T-helper 1 cell treated with Interleukin-12 subunit alpha and Interleukin-12 subunit beta and Interleukin-4 antibody, amounts not matched to agents 30 μg/mL and 1 μg/mL, for 36 hours (primary cell): ENCODE results near the gene TENM4.
"Not testable (repeated sequence)": the region's sequence is repeated elsewhere in the genome, so short reads cannot be mapped to it uniquely, and the experiment has no call there.

Experiments used
- H3K27ac Mint-ChIP-seq: one replicate; pipeline ENCODE4 v1.8.0; 2021; ENCODE audit warnings: mild to moderate bottlenecking, mixed read lengths
- H3K27me3 Mint-ChIP-seq: one replicate; pipeline ENCODE4 v1.8.0; 2021; ENCODE audit warnings: low read depth, mixed read lengths
- H3K36me3 Mint-ChIP-seq: one replicate; pipeline ENCODE4 v1.8.0; 2021; ENCODE audit warnings: low read depth, mixed read lengths
- H3K4me1 Mint-ChIP-seq: one replicate; pipeline ENCODE4 v1.8.0; 2021; ENCODE audit warnings: low read depth, mixed read lengths
- H3K4me3 Mint-ChIP-seq: one replicate; pipeline ENCODE4 v1.8.0; 2021; ENCODE audit warnings: mild to moderate bottlenecking, moderate library complexity, mixed read lengths
- H3K9me3 Mint-ChIP-seq: one replicate; pipeline ENCODE4 v1.8.0; 2021; ENCODE audit warnings: mixed read lengths

The TENM4 gene

GRCh38 chr11:78981153-78981552, 459.7 kb downstream of the TENM4 start:
- H3K27ac Mint-ChIP-seq = no peak overlapping the region
- H3K27me3 Mint-ChIP-seq = no peaks in the 10 kb centered on the region
- no peak overlapping the region for H3K4me3 Mint-ChIP-seq
- H3K9me3 Mint-ChIP-seq = peaks cover 3% of the 10 kb centered on the region
- H3K36me3 Mint-ChIP-seq = no peaks in the 10 kb centered on the region
- no peaks in the 10 kb centered on the region for H3K4me1 Mint-ChIP-seq

DNA sequence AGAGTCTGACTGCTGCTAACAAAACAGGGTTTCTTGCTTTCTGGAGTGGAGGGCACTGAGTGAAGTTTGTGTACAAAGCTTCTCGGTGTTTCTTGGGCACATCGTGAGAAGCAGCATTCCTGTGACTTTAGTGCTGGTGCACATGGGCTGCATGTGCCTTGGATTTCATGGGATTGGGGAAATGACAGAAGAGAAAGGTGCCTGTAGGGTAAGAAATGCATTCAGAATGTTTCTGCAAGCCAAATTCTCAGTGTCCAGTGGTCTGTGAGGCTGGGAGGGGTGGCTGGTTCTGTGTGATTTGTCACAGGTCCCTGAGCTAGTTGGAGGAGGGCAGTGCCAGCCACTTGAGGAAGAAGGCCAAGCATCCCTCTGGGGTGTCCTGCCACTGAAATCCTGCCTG, 462.0 kb downstream of the TENM4 start:
- H3K36me3 Mint-ChIP-seq = no peaks in the 10 kb centered on the region
- H3K27me3 Mint-ChIP-seq = no peaks in the 10 kb centered on the region
- H3K9me3 Mint-ChIP-seq = peaks cover 3% of the 10 kb centered on the region
- H3K4me1 Mint-ChIP-seq = no peaks in the 10 kb centered on the region
- H3K4me3 Mint-ChIP-seq = no peak overlapping the region
- H3K27ac Mint-ChIP-seq = no peak overlapping the region

GRCh38 chr11:78977848-78978247, 463.0 kb downstream of the TENM4 start:
- H3K4me3 Mint-ChIP-seq, H3K9me3 Mint-ChIP-seq, H3K27me3 Mint-ChIP-seq, H3K36me3 Mint-ChIP-seq, H3K4me1 Mint-ChIP-seq, H3K27ac Mint-ChIP-seq: not testable (repeated sequence)

- H3K4me3 Mint-ChIP-seq = no peak overlapping the region
Measured at GRCh38 chr11:78977009-78977408, 463.8 kb downstream of the TENM4 start.

GRCh38 chr11:78975081-78975480, 465.7 kb downstream of the TENM4 start:
- no peak overlapping the region for H3K4me3 Mint-ChIP-seq
- H3K9me3 Mint-ChIP-seq = peaks cover 3% of the 10 kb centered on the region
- H3K27me3 Mint-ChIP-seq = no peaks in the 10 kb centered on the region
- H3K36me3 Mint-ChIP-seq = no peaks in the 10 kb centered on the region
- no peaks in the 10 kb centered on the region for H3K4me1 Mint-ChIP-seq
- H3K27ac Mint-ChIP-seq = no peak overlapping the region

More at GRCh38 chr11:78977009-78977408, 463.8 kb downstream of the TENM4 start:
- no peaks in the 10 kb centered on the region for H3K4me1 Mint-ChIP-seq
- no peaks in the 10 kb centered on the region for H3K27me3 Mint-ChIP-seq
- no peaks in the 10 kb centered on the region for H3K36me3 Mint-ChIP-seq
- H3K27ac Mint-ChIP-seq = no peak overlapping the region
- peaks cover 3% of the 10 kb centered on the region for H3K9me3 Mint-ChIP-seq

DNA sequence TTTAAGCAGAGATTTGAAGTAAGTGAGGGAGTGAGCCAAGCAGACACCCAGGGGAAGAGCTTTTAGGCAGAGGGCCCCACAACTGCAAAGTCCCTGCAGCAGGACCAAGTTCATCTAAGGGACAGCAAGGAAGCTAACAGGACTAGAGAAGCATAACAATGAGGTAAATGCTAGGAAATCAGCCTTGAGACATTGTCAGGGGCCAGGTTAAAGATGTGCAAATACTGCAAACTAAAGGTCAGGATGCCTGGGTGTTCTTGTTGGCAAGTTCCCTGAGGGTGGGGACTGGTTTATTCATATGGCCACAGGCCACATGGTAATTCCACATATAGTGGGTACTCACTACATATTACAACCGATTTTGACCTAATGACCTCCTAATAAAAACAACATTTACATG, 467.0 kb downstream of the TENM4 start:
- Mint-ChIP-seq H3K4me3 (no peak overlapping the region), H3K9me3 (peaks cover 3% of the 10 kb centered on the region), H3K27ac (no peak overlapping the region), H3K36me3 (no peaks in the 10 kb centered on the region), H3K27me3 (no peaks in the 10 kb centered on the region), H3K4me1 (no peaks in the 10 kb centered on the region)

DNA sequence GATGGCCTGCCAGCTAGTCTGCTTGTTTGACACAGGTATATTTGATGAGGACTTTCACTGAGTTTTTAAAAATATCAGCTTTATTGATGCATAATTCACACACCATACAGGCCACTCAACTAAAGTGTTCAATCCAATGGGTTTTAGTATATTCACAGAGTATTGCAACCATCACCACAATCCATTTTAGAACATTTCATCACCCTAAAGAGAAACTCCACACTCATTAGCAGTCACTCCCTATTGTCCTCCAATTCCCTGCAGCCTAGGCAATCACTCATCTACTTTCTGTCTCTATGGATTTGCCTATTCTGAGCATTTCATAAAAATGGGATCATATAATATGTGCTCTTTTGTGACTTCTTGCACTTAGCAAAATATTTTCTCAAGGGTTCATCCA, 468.2 kb downstream of the TENM4 start:
- peaks cover 1% of the 10 kb centered on the region for H3K27me3 Mint-ChIP-seq

GRCh38 chr11:78972177-78972576, 468.7 kb downstream of the TENM4 start:
- Mint-ChIP-seq H3K9me3 (no peaks in the 10 kb centered on the region), H3K27ac (no peak overlapping the region), H3K4me3 (no peak overlapping the region), H3K36me3 (no peaks in the 10 kb centered on the region), H3K4me1 (no peaks in the 10 kb centered on the region), H3K27me3 (peaks cover 5% of the 10 kb centered on the region)

More for the DNA sequence above, 468.2 kb downstream of the TENM4 start:
- no peaks in the 10 kb centered on the region for H3K36me3 Mint-ChIP-seq
- no peak overlapping the region for H3K4me3 Mint-ChIP-seq
- H3K4me1 Mint-ChIP-seq = no peaks in the 10 kb centered on the region
- H3K27ac Mint-ChIP-seq = no peak overlapping the region
- H3K9me3 Mint-ChIP-seq = peaks cover 3% of the 10 kb centered on the region

- Mint-ChIP-seq H3K9me3 (no peaks in the 10 kb centered on the region), H3K36me3 (no peaks in the 10 kb centered on the region), H3K4me3 (no peak overlapping the region), H3K27ac (no peak overlapping the region), H3K4me1 (no peaks in the 10 kb centered on the region), H3K27me3 (peaks cover 23% of the 10 kb centered on the region)
Measured at GRCh38 chr11:78967811-78968210, 473.0 kb downstream of the TENM4 start.

- Mint-ChIP-seq H3K4me3 (no peak overlapping the region), H3K36me3 (no peaks in the 10 kb centered on the region), H3K4me1 (no peaks in the 10 kb centered on the region), H3K27ac (no peak overlapping the region), H3K9me3 (no peaks in the 10 kb centered on the region), H3K27me3 (peaks cover 42% of the 10 kb centered on the region)
Measured at GRCh38 chr11:78965432-78965831, 475.4 kb downstream of the TENM4 start.

DNA sequence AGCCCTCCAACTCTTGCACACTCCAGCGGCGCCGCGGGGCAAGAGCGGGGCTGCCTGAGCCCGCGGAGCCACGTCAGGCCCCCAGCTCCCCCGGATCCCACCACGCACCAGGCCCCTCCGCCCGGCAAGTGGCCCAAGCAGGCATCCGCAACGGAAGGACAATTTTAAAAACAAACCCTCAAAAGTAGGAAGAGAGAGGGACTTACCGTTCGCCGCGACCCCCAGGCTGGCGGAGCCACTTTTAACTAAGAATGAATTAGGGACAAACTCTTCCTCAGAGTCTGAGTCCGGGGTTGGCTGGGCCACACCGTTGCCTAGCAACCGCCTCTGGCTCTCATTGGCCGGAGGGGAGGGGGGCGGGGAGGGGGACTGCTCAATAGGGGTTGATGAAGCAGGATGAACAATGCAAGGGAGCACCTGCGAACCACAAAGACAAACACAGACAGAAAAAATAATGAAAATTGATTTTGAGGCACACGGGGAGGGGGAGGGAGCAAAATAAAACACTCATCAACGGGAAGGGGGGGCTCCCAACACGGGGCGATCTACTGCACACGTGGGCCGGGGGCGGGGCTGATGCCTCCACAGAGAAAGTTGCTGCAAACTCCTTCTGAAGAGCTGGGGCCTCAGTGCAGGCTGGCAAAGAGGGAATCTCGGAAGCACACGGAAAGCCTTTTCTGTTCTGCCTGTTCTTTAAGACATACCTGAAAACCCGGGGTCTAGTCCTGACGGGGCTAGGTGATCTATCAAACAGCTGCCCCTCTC, 478.7 kb downstream of the TENM4 start:
- H3K27me3 Mint-ChIP-seq = peaks cover 36% of the 10 kb centered on the region
- H3K27ac Mint-ChIP-seq = no peak overlapping the region
- H3K36me3 Mint-ChIP-seq = no peaks in the 10 kb centered on the region
- H3K4me1 Mint-ChIP-seq = no peaks in the 10 kb centered on the region
- H3K4me3 Mint-ChIP-seq = no peak overlapping the region
- H3K9me3 Mint-ChIP-seq = no peaks in the 10 kb centered on the region

GRCh38 chr11:78961247-78961646, 479.6 kb downstream of the TENM4 start:
- H3K27ac Mint-ChIP-seq = no peak overlapping the region
- no peak overlapping the region for H3K4me3 Mint-ChIP-seq
- no peaks in the 10 kb centered on the region for H3K9me3 Mint-ChIP-seq
- no peaks in the 10 kb centered on the region for H3K4me1 Mint-ChIP-seq
- no peaks in the 10 kb centered on the region for H3K36me3 Mint-ChIP-seq
- H3K27me3 Mint-ChIP-seq = peaks cover 33% of the 10 kb centered on the region

- no peaks in the 10 kb centered on the region for H3K4me1 Mint-ChIP-seq
- no peaks in the 10 kb centered on the region for H3K9me3 Mint-ChIP-seq
- H3K27me3 Mint-ChIP-seq = peaks cover 29% of the 10 kb centered on the region
- no peak overlapping the region for H3K4me3 Mint-ChIP-seq
- no peaks in the 10 kb centered on the region for H3K36me3 Mint-ChIP-seq
- H3K27ac Mint-ChIP-seq = no peak overlapping the region
Measured at GRCh38 chr11:78958444-78958843, 482.4 kb downstream of the TENM4 start.

GRCh38 chr11:78957476-78958245, 483.2 kb downstream of the TENM4 start:
- Mint-ChIP-seq H3K4me3 (no peak overlapping the region), H3K9me3 (no peaks in the 10 kb centered on the region)

GRCh38 chr11:78954696-78955095, 486.1 kb downstream of the TENM4 start:
- no peaks in the 10 kb centered on the region for H3K4me1 Mint-ChIP-seq
- peaks cover 5% of the 10 kb centered on the region for H3K27me3 Mint-ChIP-seq
- H3K36me3 Mint-ChIP-seq = no peaks in the 10 kb centered on the region
- H3K27ac Mint-ChIP-seq = no peak overlapping the region
- H3K9me3 Mint-ChIP-seq = no peaks in the 10 kb centered on the region
- no peak overlapping the region for H3K4me3 Mint-ChIP-seq

More at GRCh38 chr11:78957476-78958245, 483.2 kb downstream of the TENM4 start:
- Mint-ChIP-seq H3K36me3 (no peaks in the 10 kb centered on the region), H3K27ac (no peak overlapping the region), H3K27me3 (peaks cover 23% of the 10 kb centered on the region), H3K4me1 (no peaks in the 10 kb centered on the region)
